Activated T-helper 2 cell treated with anti-CD3 and anti-CD28 coated beads, Interferon-gamma antibody, Interleukin-2, Interleukin-4, amounts not matched to agents 10 μg/mL and 5 μg/mL and 100 μg/mL, durations not matched to agents 14 hours and 24 hours and 36 hours (primary cell): ENCODE results near the gene CREBL2. TPM values are rescaled to one million over a fixed set of nuclear protein-coding genes. Genes with fewer than 3 reads are reported as not detected.
"Not testable (repeated sequence)": the region's sequence is repeated elsewhere in the genome, so short reads cannot be mapped to it uniquely, and the experiment has no call there.

ENCODE experiments used
- DNase-seq: peaks from one replicate; pipeline ENCODE4 v3.0.0; 2021; ENCODE audit warnings: low spot score
- H3K27ac Mint-ChIP-seq: one replicate; pipeline ENCODE4 v1.8.0; 2021; ENCODE audit warnings: mixed read lengths
- H3K27me3 Mint-ChIP-seq: one replicate; pipeline ENCODE4 v1.8.0; 2021; ENCODE audit warnings: low read depth, mixed read lengths
- H3K36me3 Mint-ChIP-seq: one replicate; pipeline ENCODE4 v1.8.0; 2021; ENCODE audit warnings: low read depth, mixed read lengths
- H3K4me1 Mint-ChIP-seq: one replicate; pipeline ENCODE4 v1.8.0; 2021; ENCODE audit warnings: low read depth, mixed read lengths
- H3K4me3 Mint-ChIP-seq: one replicate; pipeline ENCODE4 v1.8.0; 2021; ENCODE audit warnings: low read depth, mild to moderate bottlenecking, moderate library complexity, mixed read lengths
- H3K9me3 Mint-ChIP-seq: one replicate; pipeline ENCODE4 v1.8.0; 2021; ENCODE audit warnings: mixed read lengths
- intact Hi-C: fragments of 100-400 bp; cut with micrococcal nuclease; formaldehyde crosslinking; loops from one replicate; pipeline ENCODE4 v1.15.1; 2023
- total RNA-seq: library from RNA; stranded (reverse); gene quantifications from 2 replicates; pipeline ENCODE4 v1.2.3, GENCODE V29; 2022

CREBL2 gene
- total RNA-seq, 1 donor from 2014 or later = 22.3 TPM

DNA sequence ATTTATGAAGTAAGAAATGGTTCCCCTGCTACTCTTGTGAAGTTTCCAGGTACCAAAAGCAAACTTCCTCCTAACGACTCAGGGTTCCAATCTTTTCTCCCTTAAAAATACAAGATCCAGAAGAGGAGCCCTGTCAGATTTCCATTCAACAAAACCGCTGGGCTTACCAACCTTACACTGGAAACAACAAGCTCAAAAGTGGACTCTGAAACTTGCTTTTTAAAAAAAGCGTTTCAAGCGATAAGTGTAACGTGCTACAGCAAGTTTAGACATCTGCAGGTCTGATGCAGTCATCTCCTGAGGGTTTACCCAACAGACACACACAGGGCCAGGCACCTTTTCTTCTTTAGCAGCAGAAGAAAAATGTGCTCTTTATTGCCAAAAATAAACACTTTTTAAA, 6.9 kb upstream of the CREBL2 start:
- no peak overlapping the region for H3K27ac Mint-ChIP-seq
- no peak for DNase-seq
- intact Hi-C loops = no loop called here
- no peaks in the 10 kb centered on the region for H3K36me3 Mint-ChIP-seq
- H3K4me3 Mint-ChIP-seq = no peak overlapping the region
- H3K4me1 Mint-ChIP-seq = peaks cover 24% of the 10 kb centered on the region
- no peaks in the 10 kb centered on the region for H3K27me3 Mint-ChIP-seq
- no peaks in the 10 kb centered on the region for H3K9me3 Mint-ChIP-seq

DNA sequence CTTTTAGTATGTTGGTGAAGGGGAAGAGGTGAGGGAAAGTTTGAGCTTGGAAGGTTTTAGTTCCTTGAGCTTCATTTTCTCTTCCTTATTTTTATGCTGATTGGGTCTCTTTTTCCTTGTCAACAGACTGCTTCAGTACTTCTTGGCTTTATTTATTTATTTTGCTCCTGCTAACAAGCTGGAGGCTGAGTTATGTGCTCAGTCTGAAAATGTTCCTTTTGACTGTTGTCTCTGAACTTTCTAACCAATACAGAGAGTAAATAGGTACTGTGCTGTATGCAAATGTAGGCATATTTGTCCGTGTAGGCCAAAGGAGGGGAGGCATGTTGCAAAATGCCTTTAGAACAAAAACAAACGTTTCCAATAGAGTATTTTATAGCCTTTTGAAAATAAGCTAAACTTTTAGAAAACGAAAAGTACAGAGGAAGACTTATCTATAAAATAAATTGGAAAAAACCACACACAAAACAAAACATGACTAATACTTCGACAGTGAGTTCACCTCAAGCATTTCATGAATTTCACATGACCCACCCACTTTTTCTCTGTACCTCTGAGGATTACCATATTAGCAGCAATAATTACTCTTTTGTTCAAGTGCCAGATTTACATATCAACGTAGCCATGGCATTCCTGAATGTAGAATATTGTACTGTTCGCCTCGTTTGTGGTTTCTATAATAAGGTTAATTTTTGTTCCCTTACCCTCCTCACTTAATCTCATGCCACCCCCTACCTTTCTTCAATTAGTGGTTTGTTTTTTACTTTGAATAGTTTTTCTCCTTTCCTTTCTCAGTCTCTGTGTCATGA, 4.7 kb upstream of the CREBL2 start:
- no peaks in the 10 kb centered on the region for H3K36me3 Mint-ChIP-seq
- no peaks in the 10 kb centered on the region for H3K9me3 Mint-ChIP-seq
- H3K4me1 Mint-ChIP-seq = peaks cover 32% of the 10 kb centered on the region
- peak overlapping the region; percentile 75 for H3K27ac Mint-ChIP-seq
- no peak for DNase-seq
- no peaks in the 10 kb centered on the region for H3K27me3 Mint-ChIP-seq
- H3K4me3 Mint-ChIP-seq = no peak overlapping the region
- intact Hi-C loops = loop anchor here (1.0 to 2.0 kb wide), 3 partner anchors 24 to 138 kb away; no protein-coding TSS in a partner anchor

DNA sequence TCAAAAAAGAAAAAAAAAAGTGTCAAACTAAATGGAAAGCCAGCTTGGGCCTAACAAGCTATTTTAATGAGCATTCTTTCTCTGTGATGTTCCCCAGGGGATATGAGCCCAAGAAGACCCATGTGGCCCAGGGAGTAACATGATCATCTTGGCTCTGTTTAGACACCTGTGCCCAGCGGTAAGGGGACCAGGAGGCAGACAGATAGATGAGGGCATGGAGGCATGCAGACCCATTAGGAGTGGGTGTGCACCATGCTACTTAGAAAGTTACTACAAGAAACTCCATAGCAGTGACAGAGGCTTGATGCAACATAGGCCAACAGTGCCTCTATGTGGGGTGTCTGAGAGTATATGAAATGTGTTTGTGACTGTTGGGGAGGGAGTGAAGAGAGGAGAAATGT, 3.1 kb upstream of the CREBL2 start:
- no peaks in the 10 kb centered on the region for H3K27me3 Mint-ChIP-seq
- H3K4me1 Mint-ChIP-seq = peaks cover 42% of the 10 kb centered on the region
- no peaks in the 10 kb centered on the region for H3K9me3 Mint-ChIP-seq
- DNase-seq = no peak
- H3K27ac Mint-ChIP-seq = peak overlapping the region; percentile 1
- H3K36me3 Mint-ChIP-seq = peaks cover 6% of the 10 kb centered on the region
- intact Hi-C loops = no loop called here
- no peak overlapping the region for H3K4me3 Mint-ChIP-seq

DNA sequence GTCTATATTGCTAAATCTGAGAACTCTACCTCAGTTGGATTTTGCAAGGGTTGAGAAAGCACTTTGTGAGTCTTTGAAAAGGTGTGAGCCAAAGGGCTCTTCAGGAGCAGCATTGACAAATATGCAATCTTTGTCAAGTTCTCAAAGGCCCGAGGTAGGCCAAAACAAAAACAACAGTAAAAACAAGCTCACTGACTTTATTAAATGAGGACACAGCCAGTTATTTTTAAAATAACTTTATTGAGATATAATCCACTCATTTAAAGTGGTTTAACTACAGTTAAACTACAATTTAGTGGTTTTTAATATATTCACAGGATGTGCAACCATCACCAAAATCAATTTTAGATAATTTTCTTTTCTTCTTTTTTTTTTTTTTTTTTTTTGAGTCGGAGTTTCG, 2.0 kb upstream of the CREBL2 start:
- DNase-seq = no peak
- H3K27ac Mint-ChIP-seq = no peak overlapping the region
- H3K27me3 Mint-ChIP-seq = no peaks in the 10 kb centered on the region
- intact Hi-C loops = loop anchor here (2.0 to 5.0 kb wide), 3 partner anchors 38 to 118 kb away; no protein-coding TSS in a partner anchor
- H3K9me3 Mint-ChIP-seq = no peaks in the 10 kb centered on the region
- no peak overlapping the region for H3K4me3 Mint-ChIP-seq
- peaks cover 46% of the 10 kb centered on the region for H3K4me1 Mint-ChIP-seq
- H3K36me3 Mint-ChIP-seq = peaks cover 12% of the 10 kb centered on the region

DNA sequence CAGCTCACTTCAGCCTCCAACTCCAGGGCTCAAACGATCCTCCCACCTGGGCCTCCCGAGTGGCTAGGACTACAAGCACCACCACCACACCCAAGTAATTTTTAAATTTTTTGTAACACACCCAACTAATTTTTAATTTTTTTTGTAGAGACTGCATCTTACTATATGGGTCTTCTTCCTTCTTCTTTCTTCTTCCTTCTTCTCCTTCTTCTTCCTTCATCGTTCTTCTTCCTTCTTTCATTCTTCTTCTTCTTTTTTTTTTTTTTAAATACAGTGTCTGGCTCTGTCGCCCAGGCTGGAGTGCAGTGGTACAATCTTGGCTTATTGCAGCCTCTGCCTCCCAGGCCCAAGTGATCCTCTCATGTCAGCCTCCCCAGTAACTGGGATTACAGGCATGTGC, 965 bp upstream of the CREBL2 start:
- Mint-ChIP-seq H3K4me1 (peaks cover 48% of the 10 kb centered on the region), H3K36me3 (peaks cover 13% of the 10 kb centered on the region), H3K9me3 (no peaks in the 10 kb centered on the region), H3K4me3 (peak overlapping the region; percentile 94), H3K27me3 (no peaks in the 10 kb centered on the region), H3K27ac (peak overlapping the region; percentile 88)
- intact Hi-C loops = loop anchor here (1.0 to 5.0 kb wide), 7 partner anchors 27 to 253 kb away; partner anchors contain the start of gene BORCS5
- no peak for DNase-seq

DNA sequence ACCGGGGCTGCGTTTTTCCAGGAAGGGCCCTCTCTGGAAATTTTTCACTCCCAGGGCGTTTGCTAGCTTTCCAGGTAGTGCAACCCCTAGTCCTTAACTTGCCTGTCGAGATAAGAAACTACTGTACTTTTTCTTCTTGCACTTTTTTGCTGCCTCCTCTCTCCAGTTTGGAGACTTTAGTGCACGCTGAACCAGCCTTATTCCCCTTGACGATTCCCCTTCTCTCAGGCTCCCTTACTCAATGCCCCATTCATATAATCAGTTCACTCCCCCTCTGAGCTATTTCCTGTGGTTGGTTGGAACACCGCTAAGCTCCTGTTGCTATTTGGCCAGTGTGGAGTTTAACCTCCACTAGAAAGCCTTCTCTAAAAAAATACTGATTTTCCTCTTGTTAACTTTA, 682 bp downstream of the CREBL2 start:
- Mint-ChIP-seq H3K4me1 (peaks cover 47% of the 10 kb centered on the region), H3K4me3 (peak overlapping the region; percentile 94), H3K27ac (peak overlapping the region; percentile 88), H3K9me3 (no peaks in the 10 kb centered on the region), H3K27me3 (no peaks in the 10 kb centered on the region), H3K36me3 (peaks cover 26% of the 10 kb centered on the region)
- DNase-seq = no peak
- intact Hi-C loops = loop anchor here (5.0 kb wide), 2 partner anchors 35 to 115 kb away; no protein-coding TSS in a partner anchor

DNA sequence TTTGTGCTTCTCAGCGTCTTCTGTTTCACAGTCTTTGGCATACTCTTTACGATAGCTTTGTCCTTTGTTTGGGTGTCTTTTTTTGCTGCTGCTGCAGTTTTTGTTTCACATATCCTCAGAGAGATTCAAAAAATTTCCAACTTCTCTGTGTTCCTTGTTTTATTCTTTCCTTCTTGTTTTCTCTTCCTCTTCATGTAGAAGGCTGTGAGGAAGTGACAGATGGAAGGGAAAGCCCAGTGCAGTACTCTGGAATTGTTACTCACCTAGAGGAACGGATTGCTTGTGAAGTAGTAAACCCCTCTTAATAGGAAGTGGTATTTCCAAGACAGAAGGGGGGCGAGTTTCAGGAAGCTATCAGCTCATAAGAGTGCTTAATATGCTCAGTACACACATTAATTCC, 1.7 kb downstream of the CREBL2 start:
- Mint-ChIP-seq H3K36me3 (peaks cover 32% of the 10 kb centered on the region), H3K27me3 (no peaks in the 10 kb centered on the region), H3K27ac (peak overlapping the region; percentile 65), H3K4me3 (peak overlapping the region; percentile 94), H3K4me1 (peaks cover 44% of the 10 kb centered on the region), H3K9me3 (no peaks in the 10 kb centered on the region)
- intact Hi-C loops = loop anchor here (5.0 kb wide), 2 partner anchors 34 to 114 kb away; no protein-coding TSS in a partner anchor
- no peak for DNase-seq

DNA sequence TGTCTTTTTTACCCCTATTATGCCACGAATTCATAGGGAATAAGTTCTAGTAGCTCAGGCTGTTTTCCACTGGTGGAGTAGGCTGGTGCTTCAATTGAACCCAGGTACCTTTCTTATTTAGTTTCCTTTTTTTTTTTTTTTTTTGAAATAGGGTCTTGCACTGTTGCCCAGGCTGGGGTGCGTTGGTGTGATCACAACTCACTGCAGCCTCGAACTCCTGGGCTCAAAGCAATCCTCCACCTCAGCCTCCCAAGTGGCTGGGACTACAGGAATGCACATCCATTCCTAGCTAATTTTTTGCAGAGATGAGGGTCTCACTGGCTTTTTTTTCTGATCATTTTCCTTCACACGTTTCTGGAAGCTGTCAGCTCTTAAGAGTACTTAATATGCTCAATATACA, 2.7 kb downstream of the CREBL2 start:
- Mint-ChIP-seq H3K9me3 (no peaks in the 10 kb centered on the region), H3K27ac (no peak overlapping the region), H3K4me3 (peak overlapping the region; percentile 8), H3K36me3 (peaks cover 41% of the 10 kb centered on the region), H3K4me1 (peaks cover 39% of the 10 kb centered on the region), H3K27me3 (no peaks in the 10 kb centered on the region)
- intact Hi-C loops = loop anchor here (5.0 kb wide), 2 partner anchors 33 to 113 kb away; no protein-coding TSS in a partner anchor
- no peak for DNase-seq

DNA sequence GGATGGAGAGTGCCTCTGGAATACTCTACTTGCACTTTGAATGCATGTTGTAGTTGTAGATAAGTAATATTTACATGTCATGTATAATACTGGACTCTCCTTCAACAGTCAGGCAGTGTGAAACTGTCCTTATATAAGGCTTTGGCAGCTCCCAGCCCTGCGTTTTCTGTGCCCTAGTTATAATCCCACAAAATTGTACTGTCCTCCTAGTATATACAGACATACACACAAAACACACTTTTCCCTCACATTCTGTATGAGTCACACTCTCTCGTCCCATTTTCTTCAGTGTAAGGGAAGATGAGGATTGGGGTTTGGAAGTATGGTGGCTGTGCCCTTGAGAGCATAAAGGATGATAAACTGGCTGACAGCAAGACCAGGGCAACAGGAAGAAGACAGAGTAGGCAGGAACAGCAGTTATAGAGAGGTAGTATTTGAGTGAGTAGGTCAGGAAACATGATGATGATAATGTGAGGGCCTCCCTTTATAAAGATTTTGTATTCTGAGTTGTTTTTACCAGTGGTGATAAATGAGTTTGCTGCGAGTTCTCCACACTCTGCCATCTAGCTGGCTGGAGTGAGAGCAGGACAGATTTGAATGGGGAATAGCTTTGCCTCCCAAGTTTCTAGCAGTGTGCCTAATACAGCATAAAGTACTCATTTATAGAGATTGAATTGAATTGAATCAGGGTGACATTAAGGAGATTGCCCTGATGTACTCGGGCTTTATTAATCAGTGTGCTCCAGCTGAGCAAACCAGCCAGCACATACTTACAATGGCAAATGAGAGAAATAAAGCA, 5.0 kb downstream of the CREBL2 start:
- Mint-ChIP-seq H3K4me3 (no peak overlapping the region), H3K4me1 (peaks cover 46% of the 10 kb centered on the region)
- intact Hi-C loops = no loop called here

DNA sequence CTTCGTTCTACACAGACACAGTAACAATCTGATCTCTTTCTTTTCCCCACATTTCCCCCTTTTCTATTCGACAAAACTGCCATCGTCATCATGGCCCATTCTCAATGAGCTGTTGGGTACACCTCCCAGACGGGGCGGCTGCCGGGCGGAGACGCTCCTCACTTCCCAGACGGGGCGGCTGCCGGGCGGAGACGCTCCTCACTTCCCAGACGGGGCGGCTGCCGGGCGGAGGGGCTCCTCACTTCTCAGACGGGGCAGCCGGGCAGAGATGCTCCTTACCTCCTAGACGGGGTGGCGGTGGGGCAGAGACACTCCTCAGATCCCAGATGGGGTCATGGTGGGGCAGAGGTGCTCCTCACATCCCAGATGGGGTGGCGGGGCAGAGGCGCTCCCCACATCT, 6.4 kb downstream of the CREBL2 start:
- H3K9me3 Mint-ChIP-seq, H3K27me3 Mint-ChIP-seq, H3K27ac Mint-ChIP-seq, intact Hi-C loops, H3K4me3 Mint-ChIP-seq, DNase-seq: not testable (repeated sequence)
- peaks cover 53% of the 10 kb centered on the region for H3K4me1 Mint-ChIP-seq
- peaks cover 66% of the 10 kb centered on the region for H3K36me3 Mint-ChIP-seq

More for the DNA sequence above, 5.0 kb downstream of the CREBL2 start:
- Mint-ChIP-seq H3K9me3 (no peaks in the 10 kb centered on the region), H3K27ac (peak overlapping the region; percentile 78), H3K27me3 (no peaks in the 10 kb centered on the region), H3K36me3 (peaks cover 58% of the 10 kb centered on the region)
- no peak for DNase-seq

DNA sequence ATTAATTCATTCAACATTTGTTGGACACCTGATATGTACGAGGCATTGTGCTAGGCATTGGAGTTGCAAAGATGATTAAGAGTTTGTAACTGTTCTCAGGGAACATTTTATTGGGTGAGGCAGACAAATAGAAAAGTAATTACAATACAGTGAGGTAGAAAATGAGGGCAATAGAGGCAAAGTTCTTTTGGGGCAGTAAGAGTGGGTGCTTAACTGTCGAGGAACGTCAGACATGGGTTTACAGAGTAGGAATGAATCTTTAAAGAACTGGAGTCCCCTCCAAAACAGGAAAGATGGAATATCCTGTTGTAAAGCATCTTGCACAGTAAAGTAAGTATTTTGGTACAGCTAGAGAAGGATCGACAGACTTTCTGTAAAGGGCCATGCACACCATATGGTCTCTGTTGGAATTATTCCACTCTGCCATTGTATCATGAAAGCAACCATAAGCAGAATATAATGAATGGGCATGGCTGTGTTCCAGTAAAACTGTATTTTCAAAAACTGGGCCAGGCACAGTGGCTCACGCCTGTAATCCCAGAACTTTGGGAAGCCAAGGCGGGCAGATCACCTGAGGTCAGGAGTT, 9.1 kb downstream of the CREBL2 start:
- Mint-ChIP-seq H3K9me3 (peaks cover 7% of the 10 kb centered on the region), H3K27me3 (no peaks in the 10 kb centered on the region), H3K4me3 (no peak overlapping the region), H3K27ac (no peak overlapping the region), H3K4me1 (peaks cover 52% of the 10 kb centered on the region), H3K36me3 (peaks cover 71% of the 10 kb centered on the region)
- DNase-seq = no peak
- intact Hi-C loops = no loop called here

DNA sequence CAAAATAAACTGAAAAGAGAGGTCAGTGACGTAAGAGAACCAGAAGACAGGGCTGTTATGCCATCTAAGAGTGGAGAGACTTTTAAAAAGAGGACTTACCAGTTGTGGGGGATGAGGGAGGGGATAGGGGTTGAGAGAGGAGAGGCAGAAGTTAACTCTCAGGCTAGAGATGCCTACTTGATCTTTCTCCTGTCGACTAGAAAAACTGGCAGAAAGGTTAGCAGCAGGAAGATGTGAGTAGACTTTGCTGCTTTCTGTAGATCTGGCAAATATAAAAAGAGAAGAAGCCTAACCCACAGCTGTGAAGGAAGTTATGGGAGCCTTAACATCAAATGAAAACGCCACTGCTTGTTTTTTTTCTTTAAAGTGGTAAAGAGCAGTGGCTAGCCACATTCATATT, 10.7 kb downstream of the CREBL2 start:
- DNase-seq = no peak
- Mint-ChIP-seq H3K4me3 (no peak overlapping the region), H3K9me3 (peaks cover 7% of the 10 kb centered on the region), H3K36me3 (peaks cover 66% of the 10 kb centered on the region), H3K4me1 (peaks cover 45% of the 10 kb centered on the region), H3K27ac (peak overlapping the region; percentile 69), H3K27me3 (no peaks in the 10 kb centered on the region)
- intact Hi-C loops = no loop called here
